H9 (cell line): Measurements from ENCODE around the gene SLAMF1. TPM values are rescaled to one million over a fixed set of nuclear protein-coding genes. Genes with fewer than 3 reads are reported as not detected.
A peak's percentile ranks its signal among the peaks of the same experiment; 100 is the strongest.

Experiments
- DNase-seq: peaks from one replicate; pipeline ENCODE4 v3.0.0-alpha.2; 2017
- H2AFZ ChIP-seq: one replicate; pipeline ENCODE4 v1.6.1; 2013; ENCODE audit warnings: mild to moderate bottlenecking, low read length, control low read depth, moderate library complexity
- H2AK5ac ChIP-seq: 2 replicates; pipeline ENCODE4 v1.6.1; 2013; ENCODE audit warnings: low read length, control low read depth, mixed read lengths; ENCODE audit not compliant: insufficient read length
- H2BK120ac ChIP-seq: one replicate; pipeline ENCODE4 v1.6.1; 2013; ENCODE audit warnings: low read depth, mild to moderate bottlenecking, low read length, control low read depth, inconsistent platforms; ENCODE audit not compliant: poor library complexity, severe bottlenecking
- H2BK12ac ChIP-seq: 2 replicates; pipeline ENCODE4 v1.6.1; 2013; ENCODE audit warnings: low read length, control low read depth, mixed read lengths, low read depth; ENCODE audit not compliant: insufficient read length
- H2BK15ac ChIP-seq: 2 replicates; pipeline ENCODE4 v1.6.1; 2013; ENCODE audit warnings: low read depth, low read length, control low read depth
- H2BK20ac ChIP-seq: one replicate; pipeline ENCODE4 v1.6.1; 2013; ENCODE audit warnings: low read depth, mild to moderate bottlenecking, low read length, control low read depth, inconsistent platforms; ENCODE audit not compliant: poor library complexity, severe bottlenecking
- H2BK5ac ChIP-seq: 2 replicates; pipeline ENCODE4 v1.6.1; 2013; ENCODE audit warnings: low read length, control low read depth, mixed read lengths; ENCODE audit not compliant: insufficient read length
- H3K14ac ChIP-seq: 2 replicates; pipeline ENCODE4 v1.6.1; 2013; ENCODE audit warnings: low read length, control low read depth; ENCODE audit not compliant: insufficient read depth
- H3K18ac ChIP-seq: 2 replicates; pipeline ENCODE4 v1.6.1; 2013; ENCODE audit warnings: low read depth, mild to moderate bottlenecking, mixed read lengths, low read length, control low read depth; ENCODE audit not compliant: insufficient read length
- H3K23ac ChIP-seq: 2 replicates; pipeline ENCODE4 v1.6.1; 2013; ENCODE audit warnings: low read length, control low read depth, mixed read lengths, low read depth; ENCODE audit not compliant: insufficient read length
- H3K23me2 ChIP-seq: 2 replicates; pipeline ENCODE4 v1.6.1; 2013; ENCODE audit warnings: low read depth, mild to moderate bottlenecking, mixed read lengths, low read length, control low read depth; ENCODE audit not compliant: insufficient read length, poor library complexity, severe bottlenecking
- H3K27ac ChIP-seq: 2 replicates; pipeline ENCODE4 v1.5.1; 2013; ENCODE audit warnings: low read length, control low read depth, mixed read lengths, low read depth; ENCODE audit not compliant: insufficient read length
- H3K27me3 ChIP-seq: 2 replicates; pipeline ENCODE4 v1.6.1; 2013; ENCODE audit warnings: low read length, control low read depth, inconsistent platforms; ENCODE audit not compliant: insufficient read depth
- H3K4ac ChIP-seq: 2 replicates; pipeline ENCODE4 v1.6.1; 2013; ENCODE audit warnings: low read depth, mild to moderate bottlenecking, control low read depth, inconsistent platforms, low read length, moderate library complexity
- H3K4me1 ChIP-seq: 2 replicates; pipeline ENCODE4 v1.6.1; 2013; ENCODE audit warnings: low read length, control low read depth, inconsistent platforms; ENCODE audit not compliant: insufficient read depth
- H3K4me2 ChIP-seq: 2 replicates; pipeline ENCODE4 v1.6.1; 2013; ENCODE audit warnings: low read length, control low read depth, mixed read lengths; ENCODE audit not compliant: insufficient read length, insufficient read depth
- H3K56ac ChIP-seq: 2 replicates; pipeline ENCODE4 v1.6.1; 2013; ENCODE audit warnings: low read depth, mild to moderate bottlenecking, mixed read lengths, low read length, control low read depth; ENCODE audit not compliant: insufficient read length
- H3K79me1 ChIP-seq: 2 replicates; pipeline ENCODE4 v1.6.1; 2013; ENCODE audit warnings: low read depth, mild to moderate bottlenecking, moderate library complexity, low read length, control low read depth, inconsistent platforms; ENCODE audit not compliant: insufficient read depth, poor library complexity, severe bottlenecking
- H3K79me2 ChIP-seq: 2 replicates; pipeline ENCODE4 v1.6.1; 2013; ENCODE audit warnings: low read length, control low read depth, inconsistent platforms; ENCODE audit not compliant: insufficient read depth
- H3K9ac ChIP-seq: 2 replicates; pipeline ENCODE4 v1.6.1; 2013; ENCODE audit warnings: low read length, control low read depth, mixed read lengths; ENCODE audit not compliant: insufficient read length; ENCODE audit errors: extremely low read depth
- H3K9me3 ChIP-seq: one replicate; pipeline ENCODE4 v1.6.1; 2013; ENCODE audit warnings: low read depth, low read length, inconsistent platforms; ENCODE audit not compliant: control insufficient read depth
- H3T11ph ChIP-seq: one replicate; pipeline ENCODE4 v1.6.1; 2013; ENCODE audit warnings: mild to moderate bottlenecking, low read length, control low read depth, inconsistent platforms
- H4K20me1 ChIP-seq: one replicate; pipeline ENCODE4 v1.6.1; 2013; ENCODE audit not compliant: control insufficient read depth, insufficient read length, insufficient read depth
- H4K5ac ChIP-seq: 2 replicates; pipeline ENCODE4 v1.6.1; 2013; ENCODE audit warnings: low read depth, mild to moderate bottlenecking, mixed read lengths, low read length, control low read depth; ENCODE audit not compliant: insufficient read length
- H4K8ac ChIP-seq: replicated peaks from 2 replicates; pipeline ENCODE4 v1.6.1; 2013; ENCODE audit warnings: low read length, control low read depth, mixed read lengths, low read depth; ENCODE audit not compliant: insufficient read length
- H4K91ac ChIP-seq: 2 replicates; pipeline ENCODE4 v1.6.1; 2013; ENCODE audit warnings: low read depth, mild to moderate bottlenecking, moderate library complexity, mixed read lengths, low read length, control low read depth; ENCODE audit not compliant: insufficient read length
- H3K27ac Mint-ChIP-seq, 3 experiments: 2 replicates in 2 of 3; 3 replicates in 1 of 3; pipeline ENCODE4 v1.8.0; 2020 to 2021; ENCODE audit warnings: mixed read lengths in 3 of 3, mild to moderate bottlenecking in 1 of 3, moderate library complexity in 1 of 3
- H3K27me3 Mint-ChIP-seq: 2 replicates; pipeline ENCODE4 v1.8.0; 2021; ENCODE audit warnings: low read depth, mild to moderate bottlenecking, moderate library complexity, mixed read lengths
- H3K36me3 Mint-ChIP-seq, 3 experiments: 2 replicates in 2 of 3; 3 replicates in 1 of 3; pipeline ENCODE4 v1.8.0; 2020 to 2021; ENCODE audit warnings: low read depth in 3 of 3, mixed read lengths in 3 of 3; ENCODE audit not compliant: insufficient read depth in 1 of 3
- H3K4me1 Mint-ChIP-seq, 2 experiments: 2 replicates each; pipeline ENCODE4 v1.8.0; 2020; ENCODE audit warnings: mixed read lengths in 2 of 2
- H3K4me3 Mint-ChIP-seq, 2 experiments: 2 replicates in 1 of 2; 3 replicates in 1 of 2; pipeline ENCODE4 v1.8.0; 2020 to 2021; ENCODE audit warnings: mild to moderate bottlenecking in 2 of 2, mixed read lengths in 2 of 2, moderate library complexity in 1 of 2
- H3K9me3 Mint-ChIP-seq, 2 experiments: 2 replicates in 1 of 2; 3 replicates in 1 of 2; pipeline ENCODE4 v1.8.0; 2020; ENCODE audit warnings: mild to moderate bottlenecking in 2 of 2, mixed read lengths in 2 of 2, moderate library complexity in 1 of 2
- WGBS: extraction: QIAGEN DNeasy Blood & Tissue Kit; methylation state at CpG from one replicate; pipeline ENCODE4 v1.1.7; 2013; ENCODE audit warnings: missing lambda C conversion rate, low lambda C conversion rate, mixed read lengths; ENCODE audit not compliant: insufficient read length; ENCODE audit errors: extremely low coverage; 5-methylcytosine and 5-hydroxymethylcytosine counted together
- total RNA-seq: library from RNA; stranded (reverse); gene quantifications from 2 replicates; pipeline ENCODE4 v1.2.1, GENCODE V29; 2021
- TF ChIP-seq, protein P1 (sequence below): fragments of 200-600 bp; sonication (generic); conservative IDR thresholded peaks from 3 replicates; pipeline ENCODE4 v1.8.0; 2021; ENCODE audit warnings: antibody characterized with exemption, mild to moderate bottlenecking

Gene SLAMF1
- total RNA-seq, 1 experiment from 2014 or later, result not detected

DNA sequence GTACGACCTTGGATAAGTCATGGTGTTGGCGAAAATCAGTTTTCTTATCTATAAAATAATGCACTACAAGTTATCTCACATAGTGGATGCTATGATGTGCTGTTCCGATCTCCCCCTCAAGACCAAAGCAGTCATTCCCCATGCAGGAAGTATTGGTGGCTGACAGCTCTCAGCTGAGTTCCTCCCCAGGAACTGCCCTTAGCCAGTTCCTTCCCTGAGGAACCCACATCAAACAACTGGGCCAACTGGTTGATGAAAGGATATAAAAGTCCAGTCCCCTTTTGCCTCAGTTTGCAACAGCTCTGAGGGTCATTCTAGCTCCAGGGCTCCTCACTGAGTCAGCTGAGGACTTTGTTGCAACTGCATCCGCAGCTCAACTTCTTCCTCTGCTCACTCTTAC lies 16.1 kb upstream of the SLAMF1 start:
- Histone ChIP-seq H3K18ac (no peak overlapping the region), H4K20me1 (no peaks in the 10 kb centered on the region), H3K9me3 (no peaks in the 10 kb centered on the region), H3K4me1 (peaks cover 2% of the 10 kb centered on the region; the same call in 1 of the 2 replicates), H3K79me2 (no peaks in the 10 kb centered on the region), H4K5ac (no peak overlapping the region), H3T11ph (no peak overlapping the region), H2BK15ac (no peak overlapping the region), H2BK120ac (peak overlapping the region; percentile 23), H3K23ac (no peak overlapping the region), H3K79me1 (no peaks in the 10 kb centered on the region), H2BK5ac (no peak overlapping the region), H2BK12ac (no peak overlapping the region), H2AK5ac (peak overlapping the region; percentile 45), H3K27ac (no peak overlapping the region), H3K9ac (no peak overlapping the region), H3K4ac (no peak overlapping the region), H3K23me2 (no peaks in the 10 kb centered on the region), H3K56ac (no peak overlapping the region), H2AFZ (peak overlapping the region; percentile 64), H3K14ac (no peak overlapping the region), H4K8ac (no peak overlapping the region), H3K4me2 (no peak overlapping the region), H4K91ac (no peak overlapping the region), H2BK20ac (no peak overlapping the region), H3K27me3 (no peaks in the 10 kb centered on the region)
- Mint-ChIP-seq H3K4me3 (no peak overlapping the region), H3K27ac (0 out of 7 replicates have a peak overlapping the region, but pooled peaks of 1 of the 3 experiments have one; percentile 31), H3K9me3 (peaks cover 8 to 11% of the 10 kb centered on the region in 2 experiments), H3K27me3 (no peaks in the 10 kb centered on the region), H3K4me1 (peaks cover 13 to 32% of the 10 kb centered on the region in 2 experiments), H3K36me3 (peaks cover 4 to 22% (median 7%) of the 10 kb centered on the region in 3 experiments; a peak in 5 of 7 replicates)
- TF ChIP-seq, protein P1, sequence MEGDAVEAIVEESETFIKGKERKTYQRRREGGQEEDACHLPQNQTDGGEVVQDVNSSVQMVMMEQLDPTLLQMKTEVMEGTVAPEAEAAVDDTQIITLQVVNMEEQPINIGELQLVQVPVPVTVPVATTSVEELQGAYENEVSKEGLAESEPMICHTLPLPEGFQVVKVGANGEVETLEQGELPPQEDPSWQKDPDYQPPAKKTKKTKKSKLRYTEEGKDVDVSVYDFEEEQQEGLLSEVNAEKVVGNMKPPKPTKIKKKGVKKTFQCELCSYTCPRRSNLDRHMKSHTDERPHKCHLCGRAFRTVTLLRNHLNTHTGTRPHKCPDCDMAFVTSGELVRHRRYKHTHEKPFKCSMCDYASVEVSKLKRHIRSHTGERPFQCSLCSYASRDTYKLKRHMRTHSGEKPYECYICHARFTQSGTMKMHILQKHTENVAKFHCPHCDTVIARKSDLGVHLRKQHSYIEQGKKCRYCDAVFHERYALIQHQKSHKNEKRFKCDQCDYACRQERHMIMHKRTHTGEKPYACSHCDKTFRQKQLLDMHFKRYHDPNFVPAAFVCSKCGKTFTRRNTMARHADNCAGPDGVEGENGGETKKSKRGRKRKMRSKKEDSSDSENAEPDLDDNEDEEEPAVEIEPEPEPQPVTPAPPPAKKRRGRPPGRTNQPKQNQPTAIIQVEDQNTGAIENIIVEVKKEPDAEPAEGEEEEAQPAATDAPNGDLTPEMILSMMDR, result no peak
- no peak for DNase-seq
- WGBS, result no CpG with 5 or more reads among the region's 4 CpGs
